ENCODE results near the gene FBN1.

FBN1 gene

GRCh38 chr15:48672206-48672605 lies 26.7 kb upstream of the FBN1 start:
- TF ChIP-seq, protein P1, sequence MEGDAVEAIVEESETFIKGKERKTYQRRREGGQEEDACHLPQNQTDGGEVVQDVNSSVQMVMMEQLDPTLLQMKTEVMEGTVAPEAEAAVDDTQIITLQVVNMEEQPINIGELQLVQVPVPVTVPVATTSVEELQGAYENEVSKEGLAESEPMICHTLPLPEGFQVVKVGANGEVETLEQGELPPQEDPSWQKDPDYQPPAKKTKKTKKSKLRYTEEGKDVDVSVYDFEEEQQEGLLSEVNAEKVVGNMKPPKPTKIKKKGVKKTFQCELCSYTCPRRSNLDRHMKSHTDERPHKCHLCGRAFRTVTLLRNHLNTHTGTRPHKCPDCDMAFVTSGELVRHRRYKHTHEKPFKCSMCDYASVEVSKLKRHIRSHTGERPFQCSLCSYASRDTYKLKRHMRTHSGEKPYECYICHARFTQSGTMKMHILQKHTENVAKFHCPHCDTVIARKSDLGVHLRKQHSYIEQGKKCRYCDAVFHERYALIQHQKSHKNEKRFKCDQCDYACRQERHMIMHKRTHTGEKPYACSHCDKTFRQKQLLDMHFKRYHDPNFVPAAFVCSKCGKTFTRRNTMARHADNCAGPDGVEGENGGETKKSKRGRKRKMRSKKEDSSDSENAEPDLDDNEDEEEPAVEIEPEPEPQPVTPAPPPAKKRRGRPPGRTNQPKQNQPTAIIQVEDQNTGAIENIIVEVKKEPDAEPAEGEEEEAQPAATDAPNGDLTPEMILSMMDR (IDR thresholded peaks at IDR 0.05; ENCODE audit: low read depth, low read length, missing control alignments) = no peak
- in situ Hi-C loops (cut with HindIII; ENCODE audit: low sequenced_read_pairs) = no loop called here
- no peak overlapping the region for H3K4me3 ChIP-seq (ENCODE audit: low read depth, low read length)
- DNase-seq (ENCODE audit: low read depth) = no peak

DNA sequence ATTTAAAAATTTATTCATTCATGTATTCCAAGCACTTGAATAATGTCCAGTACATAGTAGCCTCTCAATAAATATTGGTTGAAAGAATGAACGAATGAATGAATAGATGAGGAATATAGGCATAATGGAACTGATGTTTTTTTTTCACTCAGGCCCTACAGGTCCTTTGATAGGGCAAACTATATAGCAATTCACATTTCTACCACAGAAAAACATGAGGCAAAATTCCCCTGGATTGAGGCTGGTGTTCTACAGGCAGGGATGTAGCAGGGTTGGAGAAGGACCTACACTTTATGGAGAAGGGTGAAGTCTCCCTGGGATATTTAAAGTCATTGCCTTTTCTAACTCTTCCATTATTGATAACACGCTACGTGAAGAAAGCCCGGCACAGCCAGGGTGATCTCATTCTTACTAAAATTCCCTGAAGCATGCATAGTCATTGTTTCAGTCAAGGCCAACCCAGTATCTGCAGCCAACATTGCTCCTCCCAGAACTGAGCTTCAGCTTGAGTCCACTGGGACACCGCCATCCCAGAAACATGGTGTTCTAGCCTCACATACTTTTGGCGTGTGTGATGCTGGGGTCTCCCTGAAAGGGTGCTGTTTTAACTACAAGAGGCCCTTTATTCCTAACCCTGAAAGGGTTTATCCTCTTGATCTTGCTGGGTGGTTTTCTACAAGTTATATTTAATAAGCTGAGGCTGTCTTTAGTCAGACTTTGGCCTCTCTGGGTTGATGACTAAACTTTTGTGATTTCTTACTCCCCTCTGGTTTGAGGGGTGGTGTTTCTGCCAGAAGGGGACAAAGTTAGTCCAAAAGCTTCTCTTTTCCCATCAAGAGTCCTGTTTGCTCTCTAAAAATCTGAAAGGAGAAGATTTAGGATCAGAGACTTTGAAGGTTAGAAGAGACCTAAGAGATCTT lies 25.9 kb upstream of the FBN1 start:
- no peak overlapping the region for H3K4me3 ChIP-seq (ENCODE audit: low read depth, low read length)
- peak; percentile 38 for DNase-seq (ENCODE audit: low read depth)
- TF ChIP-seq, protein P1 (IDR thresholded peaks at IDR 0.05; ENCODE audit: low read depth, low read length, missing control alignments) = no peak
- in situ Hi-C loops (cut with HindIII; ENCODE audit: low sequenced_read_pairs) = no loop called here

GRCh38 chr15:48667701-48668100 lies 22.2 kb upstream of the FBN1 start:
- H3K4me3 ChIP-seq (ENCODE audit: low read depth, low read length) = no peak overlapping the region
- no peak for DNase-seq (ENCODE audit: low read depth)
- TF ChIP-seq, protein P1 (IDR thresholded peaks at IDR 0.05; ENCODE audit: low read depth, low read length, missing control alignments) = no peak
- in situ Hi-C loops (cut with HindIII; ENCODE audit: low sequenced_read_pairs) = no loop called here

GRCh38 chr15:48664436-48664835 lies 18.9 kb upstream of the FBN1 start:
- TF ChIP-seq, protein P1 (IDR thresholded peaks at IDR 0.05; ENCODE audit: low read depth, low read length, missing control alignments) = no peak
- in situ Hi-C loops (cut with HindIII; ENCODE audit: low sequenced_read_pairs) = no loop called here
- H3K4me3 ChIP-seq (ENCODE audit: low read depth, low read length) = no peak overlapping the region
- no peak for DNase-seq (ENCODE audit: low read depth)

- no peak for DNase-seq (ENCODE audit: low read depth)
- in situ Hi-C loops (cut with HindIII; ENCODE audit: low sequenced_read_pairs) = no loop called here
- H3K4me3 ChIP-seq (ENCODE audit: low read depth, low read length) = no peak overlapping the region
- TF ChIP-seq, protein P1 (IDR thresholded peaks at IDR 0.05; ENCODE audit: low read depth, low read length, missing control alignments) = no peak
Measured at GRCh38 chr15:48657950-48658591, 12.6 kb upstream of the FBN1 start.

DNA sequence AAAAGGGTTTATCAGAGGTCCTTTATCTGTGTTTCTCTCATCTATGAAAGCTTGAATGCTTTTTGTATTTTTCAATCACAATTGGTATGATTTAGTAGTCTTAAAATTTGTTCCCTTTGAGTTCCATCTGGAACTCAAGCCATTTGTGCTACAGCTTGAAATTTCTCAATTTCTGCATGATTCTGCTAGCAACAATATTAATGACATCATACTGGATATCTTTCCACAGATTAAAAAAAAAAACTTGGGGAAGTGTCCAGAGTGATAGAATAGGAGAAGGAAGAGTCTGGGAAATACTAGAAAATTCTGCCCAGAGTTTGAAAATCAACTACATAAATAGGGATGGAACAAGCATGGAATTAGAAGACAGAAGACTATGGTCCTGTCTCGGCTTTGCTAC lies 9.3 kb upstream of the FBN1 start:
- TF ChIP-seq, protein P1 (IDR thresholded peaks at IDR 0.05; ENCODE audit: low read depth, low read length, missing control alignments) = no peak
- DNase-seq (ENCODE audit: low read depth) = no peak
- no peak overlapping the region for H3K4me3 ChIP-seq (ENCODE audit: low read depth, low read length)
- in situ Hi-C loops (cut with HindIII; ENCODE audit: low sequenced_read_pairs) = loop anchor here (5.0 kb wide), 1 partner anchor 52 kb away; no protein-coding TSS in a partner anchor
